Stomach smooth muscle (tissue), 2 donors: ENCODE data around the gene LRP1.

Experiments
- H3K27ac ChIP-seq: one replicate; pipeline ENCODE4 v1.7.0; 2013; ENCODE audit warnings: mild to moderate bottlenecking, low read length, inconsistent platforms
- H3K27me3 ChIP-seq, 2 donors: one replicate each; pipeline ENCODE4 v1.7.0; 2013; ENCODE audit warnings: low read length in 2 of 2; ENCODE audit not compliant: insufficient read depth in 2 of 2, control insufficient read depth in 1 of 2
- H3K36me3 ChIP-seq, 2 donors: one replicate each; pipeline ENCODE4 v1.7.0; 2013; ENCODE audit warnings: low read length in 2 of 2; ENCODE audit not compliant: control insufficient read depth in 2 of 2, insufficient read depth in 2 of 2
- H3K4me1 ChIP-seq: one replicate; pipeline ENCODE4 v1.7.0; 2013; ENCODE audit warnings: low read length; ENCODE audit not compliant: control insufficient read depth, insufficient read depth
- H3K4me3 ChIP-seq, 2 donors: one replicate each; pipeline ENCODE4 v1.7.0; 2013; ENCODE audit warnings: low read length in 2 of 2
- H3K9ac ChIP-seq, 2 donors: one replicate each; pipeline ENCODE4 v1.7.0; 2013; ENCODE audit warnings: low read length in 2 of 2, mild to moderate bottlenecking in 1 of 2
- H3K9me3 ChIP-seq, 2 donors: one replicate each; pipeline ENCODE4 v1.7.0; 2013; ENCODE audit warnings: low read length in 2 of 2; ENCODE audit not compliant: control insufficient read depth in 2 of 2
- donor health status: healthy.
- donor health status: Pancreatic carcinoma.

The LRP1 gene

GRCh38 chr12:57096099-57096572 is 32.1 kb upstream of the LRP1 start:
- H3K4me3 ChIP-seq: no peak overlapping the region
- peak overlapping the region; percentile 82 for H3K27ac ChIP-seq
- peaks cover 50% of the 10 kb centered on the region for H3K4me1 ChIP-seq
- peaks cover 65 to 67% of the 10 kb centered on the region in 2 donors for H3K36me3 ChIP-seq
- H3K9ac ChIP-seq: no peak overlapping the region
- no peaks in the 10 kb centered on the region for H3K27me3 ChIP-seq
- H3K9me3 ChIP-seq: no peaks in the 10 kb centered on the region

GRCh38 chr12:57096748-57097553 is 31.3 kb upstream of the LRP1 start:
- no peaks in the 10 kb centered on the region for H3K9me3 ChIP-seq
- H3K4me1 ChIP-seq: peaks cover 42% of the 10 kb centered on the region
- peaks cover 63 to 65% of the 10 kb centered on the region in 2 donors for H3K36me3 ChIP-seq
- H3K27me3 ChIP-seq: no peaks in the 10 kb centered on the region
- H3K4me3 ChIP-seq: no peak overlapping the region
- H3K27ac ChIP-seq: peak overlapping the region; percentile 82
- H3K9ac ChIP-seq: no peak overlapping the region

GRCh38 chr12:57097554-57097835 is 30.8 kb upstream of the LRP1 start:
- Histone ChIP-seq H3K4me3 (no peak overlapping the region), H3K4me1 (peaks cover 41% of the 10 kb centered on the region), H3K27me3 (no peaks in the 10 kb centered on the region), H3K9ac (no peak overlapping the region), H3K9me3 (no peaks in the 10 kb centered on the region), H3K27ac (no peak overlapping the region), H3K36me3 (peaks cover 58 to 62% of the 10 kb centered on the region in 2 donors)

GRCh38 chr12:57098546-57098945 is 29.7 kb upstream of the LRP1 start:
- peak overlapping the region; percentile 41 for H3K27ac ChIP-seq
- peaks cover 55 to 58% of the 10 kb centered on the region in 2 donors for H3K36me3 ChIP-seq
- H3K27me3 ChIP-seq: no peaks in the 10 kb centered on the region
- no peak overlapping the region for H3K4me3 ChIP-seq
- peak overlapping the region in 1 of 2 donors; percentile 29 for H3K9ac ChIP-seq
- no peaks in the 10 kb centered on the region for H3K9me3 ChIP-seq
- peaks cover 30% of the 10 kb centered on the region for H3K4me1 ChIP-seq

GRCh38 chr12:57099047-57099714 is 29.1 kb upstream of the LRP1 start:
- Histone ChIP-seq H3K9me3 (no peaks in the 10 kb centered on the region), H3K27ac (peak overlapping the region; percentile 41), H3K4me1 (peaks cover 26% of the 10 kb centered on the region), H3K27me3 (no peaks in the 10 kb centered on the region), H3K9ac (no peak overlapping the region), H3K36me3 (peaks cover 59 to 63% of the 10 kb centered on the region in 2 donors), H3K4me3 (no peak overlapping the region)

GRCh38 chr12:57099766-57100165 is 28.5 kb upstream of the LRP1 start:
- Histone ChIP-seq H3K9ac (no peak overlapping the region), H3K27me3 (no peaks in the 10 kb centered on the region), H3K9me3 (no peaks in the 10 kb centered on the region), H3K4me1 (peaks cover 20% of the 10 kb centered on the region), H3K4me3 (no peak overlapping the region), H3K36me3 (peaks cover 60 to 67% of the 10 kb centered on the region in 2 donors), H3K27ac (peak overlapping the region; percentile 24)

- Histone ChIP-seq H3K27ac (peak overlapping the region; percentile 66), H3K9ac (no peak overlapping the region), H3K4me3 (no peak overlapping the region)
These were observed 26.2 kb upstream of the LRP1 start for GRCh38 chr12:57101892-57102695.

GRCh38 chr12:57103856-57104255 is 24.4 kb upstream of the LRP1 start:
- Histone ChIP-seq H3K9me3 (no peaks in the 10 kb centered on the region), H3K27me3 (no peaks in the 10 kb centered on the region), H3K36me3 (peaks cover 47% of the 10 kb centered on the region in 2 donors), H3K4me1 (peaks cover 28% of the 10 kb centered on the region), H3K4me3 (no peak overlapping the region), H3K9ac (no peak overlapping the region), H3K27ac (no peak overlapping the region)

More at GRCh38 chr12:57101892-57102695, 26.2 kb upstream of the LRP1 start:
- H3K36me3 ChIP-seq: peaks cover 58 to 62% of the 10 kb centered on the region in 2 donors
- H3K4me1 ChIP-seq: peaks cover 12% of the 10 kb centered on the region
- no peaks in the 10 kb centered on the region for H3K9me3 ChIP-seq
- H3K27me3 ChIP-seq: no peaks in the 10 kb centered on the region

GRCh38 chr12:57104292-57104910 is 23.9 kb upstream of the LRP1 start:
- H3K9me3 ChIP-seq: no peaks in the 10 kb centered on the region
- H3K4me3 ChIP-seq: no peak overlapping the region
- no peaks in the 10 kb centered on the region for H3K27me3 ChIP-seq
- H3K36me3 ChIP-seq: peaks cover 41 to 42% of the 10 kb centered on the region in 2 donors
- H3K27ac ChIP-seq: no peak overlapping the region
- no peak overlapping the region for H3K9ac ChIP-seq
- peaks cover 29% of the 10 kb centered on the region for H3K4me1 ChIP-seq

GRCh38 chr12:57105011-57105753 is 23.1 kb upstream of the LRP1 start:
- H3K9me3 ChIP-seq: no peaks in the 10 kb centered on the region
- H3K4me1 ChIP-seq: peaks cover 36% of the 10 kb centered on the region
- H3K4me3 ChIP-seq: no peak overlapping the region
- peaks cover 34 to 36% of the 10 kb centered on the region in 2 donors for H3K36me3 ChIP-seq
- H3K27me3 ChIP-seq: no peaks in the 10 kb centered on the region
- peak overlapping the region; percentile 11 for H3K27ac ChIP-seq
- no peak overlapping the region for H3K9ac ChIP-seq
